H1 (cell line): ENCODE results near the gene LRG1. TPM values are rescaled to one million over a fixed set of nuclear protein-coding genes. Genes with fewer than 3 reads are reported as not detected.

Source experiments
- CTCF ChIA-PET: fragments of 300-600 bp; sonication (Branson Sonifier 250); formaldehyde crosslinking; loops from one replicate; lab custom pipeline; 2021; ENCODE audit not compliant: partially characterized antibody; lab: Charles Lee
- POLR2A ChIA-PET: fragments of 300-600 bp; sonication (Branson Sonifier 250); formaldehyde crosslinking; loops from one replicate; lab custom pipeline; 2021; ENCODE audit warnings: inconsistent platforms; ENCODE audit not compliant: partially characterized antibody; lab: Charles Lee
- DNase-seq, 2 experiments: peaks; one replicate each; pipeline versions ENCODE4 v3.0.0 to v3.0.0-alpha.2; 2010 to 2022; ENCODE audit warnings: low spot score in 2 of 2, low read depth in 1 of 2, mixed read lengths in 1 of 2
- FAIRE-seq: peaks from 2 replicates; lab custom pipeline; 2011; peaks lifted over from hg19 to GRCh38; lab: Jason Lieb, UNC
- H2AFZ ChIP-seq: 2 replicates; pipeline ENCODE4 v1.8.1; 2012; ENCODE audit warnings: low read length, inconsistent platforms
- H2AK5ac ChIP-seq: 2 replicates; pipeline ENCODE4 v1.6.1; 2013; ENCODE audit warnings: low read depth, low read length
- H2BK120ac ChIP-seq: replicated peaks from 2 replicates; pipeline ENCODE3; 2013; ENCODE audit warnings: low read depth, low read length, inconsistent platforms
- H2BK12ac ChIP-seq: 2 replicates; pipeline ENCODE4 v1.6.1; 2013; ENCODE audit warnings: low read depth, low read length
- H2BK15ac ChIP-seq: 2 replicates; pipeline ENCODE4 v1.6.1; 2013; ENCODE audit warnings: low read length
- H2BK20ac ChIP-seq: 2 replicates; pipeline ENCODE4 v1.6.1; 2013; ENCODE audit warnings: low read length
- H2BK5ac ChIP-seq: 2 replicates; pipeline ENCODE4 v1.6.1; 2013; ENCODE audit warnings: low read depth, low read length
- H3K14ac ChIP-seq: 2 replicates; pipeline ENCODE4 v1.6.1; 2013; ENCODE audit warnings: inconsistent platforms; ENCODE audit not compliant: insufficient read length
- H3K18ac ChIP-seq: 2 replicates; pipeline ENCODE4 v1.6.1; 2013; ENCODE audit warnings: low read length; ENCODE audit errors: extremely low read depth
- H3K23ac ChIP-seq: 2 replicates; pipeline ENCODE4 v1.6.1; 2013; ENCODE audit warnings: inconsistent platforms; ENCODE audit not compliant: insufficient read length
- H3K23me2 ChIP-seq: 2 replicates; pipeline ENCODE4 v1.6.1; 2013; ENCODE audit warnings: low read depth, low read length
- H3K27ac ChIP-seq: 2 replicates; pipeline ENCODE4 v1.6.1; 2011; ENCODE audit warnings: low read depth, low read length, inconsistent platforms
- H3K27me3 ChIP-seq, 4 experiments: replicated peaks in 1 of 4; 1 replicate in 1 of 4; 2 replicates in 3 of 4; pipeline versions ENCODE4 v1.6.1 to v1.8.1; 2011 to 2013; ENCODE audit warnings: low read length in 3 of 4, mild to moderate bottlenecking in 3 of 4, inconsistent platforms in 2 of 4, mixed read lengths in 2 of 4, moderate library complexity in 1 of 4; ENCODE audit not compliant: control insufficient read depth in 3 of 4, insufficient read depth in 3 of 4; ENCODE audit errors: extremely low read depth in 1 of 4
- H3K36me3 ChIP-seq, 4 experiments: 2 replicates each; pipeline versions ENCODE4 v1.6.1 to v1.8.1; 2011 to 2013; ENCODE audit warnings: mild to moderate bottlenecking in 4 of 4, low read length in 3 of 4, moderate library complexity in 2 of 4, control low read depth in 1 of 4, inconsistent platforms in 1 of 4; ENCODE audit not compliant: insufficient read depth in 4 of 4, control insufficient read depth in 2 of 4
- H3K4ac ChIP-seq: replicated peaks from 2 replicates; pipeline ENCODE3; 2013; ENCODE audit warnings: low read length, low read depth, mixed read lengths, inconsistent platforms; ENCODE audit not compliant: insufficient read length
- H3K4me1 ChIP-seq, 4 experiments: replicated peaks in 1 of 4; 1 replicate in 1 of 4; 2 replicates in 3 of 4; pipeline versions ENCODE4 v1.6.1 to v1.8.1; 2011 to 2013; ENCODE audit warnings: low read length in 3 of 4, inconsistent platforms in 2 of 4, mixed read lengths in 1 of 4; ENCODE audit not compliant: insufficient read depth in 4 of 4, control insufficient read depth in 3 of 4
- H3K4me2 ChIP-seq, 2 experiments: 2 replicates each; pipeline versions ENCODE4 v1.6.1 to v1.8.1; 2011 to 2013; ENCODE audit warnings: low read depth in 2 of 2, low read length in 2 of 2, control low read depth in 1 of 2, inconsistent platforms in 1 of 2, mild to moderate bottlenecking in 1 of 2; ENCODE audit not compliant: insufficient read depth in 1 of 2
- H3K4me3 ChIP-seq, 4 experiments: fragments of 200-600, 300-600 bp in 1 of 4; sonication (generic), shearing (Covaris generic), sonication (Bioruptor Twin) in 1 of 4; 2 replicates each; pipeline versions ENCODE4 v1.5.1 to v1.8.1; 2011 to 2016; ENCODE audit warnings: low read length in 4 of 4, low read depth in 3 of 4, control low read depth in 2 of 4, inconsistent platforms in 2 of 4, mild to moderate bottlenecking in 2 of 4, mixed read lengths in 1 of 4, moderate library complexity in 1 of 4; ENCODE audit not compliant: insufficient read depth in 2 of 4; ENCODE audit errors: extremely low read depth in 1 of 4
- H3K56ac ChIP-seq: replicated peaks from 2 replicates; pipeline ENCODE3; 2013; ENCODE audit warnings: low read depth, mild to moderate bottlenecking, mixed read lengths, low read length, inconsistent platforms; ENCODE audit not compliant: insufficient read length
- H3K79me1 ChIP-seq: 2 replicates; pipeline ENCODE4 v1.6.1; 2013; ENCODE audit warnings: low read depth, low read length, control low read depth
- H3K79me2 ChIP-seq, 2 experiments: 2 replicates each; pipeline versions ENCODE4 v1.6.1 to v1.8.1; 2012 to 2013; ENCODE audit warnings: low read length in 2 of 2, mild to moderate bottlenecking in 2 of 2, inconsistent platforms in 1 of 2; ENCODE audit not compliant: insufficient read depth in 2 of 2, control insufficient read depth in 1 of 2
- H3K9ac ChIP-seq, 4 experiments: replicated peaks in 1 of 4; 1 replicate in 1 of 4; 2 replicates in 3 of 4; pipeline versions ENCODE4 v1.6.1 to v1.8.1; 2011 to 2013; ENCODE audit warnings: low read depth in 3 of 4, low read length in 3 of 4, control low read depth in 2 of 4, mild to moderate bottlenecking in 2 of 4, moderate library complexity in 2 of 4, inconsistent platforms in 1 of 4; ENCODE audit errors: extremely low read depth in 1 of 4
- H3K9me3 ChIP-seq, 2 experiments: 2 replicates each; pipeline versions ENCODE4 v1.6.1 to v1.8.1; 2012 to 2013; ENCODE audit warnings: mild to moderate bottlenecking in 2 of 2, moderate library complexity in 2 of 2, control low read depth in 1 of 2, inconsistent platforms in 1 of 2, low read depth in 1 of 2, low read length in 1 of 2, mixed read lengths in 1 of 2; ENCODE audit not compliant: insufficient read depth in 2 of 2
- H4K20me1 ChIP-seq, 2 experiments: replicated peaks in 1 of 2; 2 replicates each; pipeline versions ENCODE3 to v1.8.1; 2011 to 2013; ENCODE audit warnings: inconsistent platforms in 2 of 2, low read length in 2 of 2, mild to moderate bottlenecking in 1 of 2; ENCODE audit not compliant: insufficient read depth in 2 of 2, control insufficient read depth in 1 of 2
- H4K5ac ChIP-seq: 2 replicates; pipeline ENCODE4 v1.6.1; 2013; ENCODE audit warnings: low read length, low read depth, mixed read lengths, inconsistent platforms; ENCODE audit not compliant: insufficient read length
- H4K8ac ChIP-seq: 2 replicates; pipeline ENCODE4 v1.8.0; 2013; ENCODE audit warnings: mild to moderate bottlenecking, moderate library complexity, low read length, inconsistent platforms; ENCODE audit not compliant: insufficient read depth; ENCODE audit errors: extremely low read depth
- H4K91ac ChIP-seq: replicated peaks from 2 replicates; pipeline ENCODE3; 2013; ENCODE audit warnings: low read length, mixed read lengths, inconsistent platforms; ENCODE audit not compliant: insufficient read length
- CTBP2 ChIP-seq: IDR thresholded peaks from 2 replicates; pipeline ENCODE4 v1.7.0; 2011; ENCODE audit warnings: borderline replicate concordance, mild to moderate bottlenecking, moderate library complexity, mixed read lengths, low read length; ENCODE audit not compliant: insufficient read depth, insufficient read length
- EP300 ChIP-seq, 2 experiments: IDR thresholded peaks; 1 replicate in 1 of 2; 2 replicates in 1 of 2; pipeline ENCODE4 v1.6.1; 2011 to 2012; ENCODE audit warnings: low read depth in 2 of 2, low read length in 2 of 2, mild to moderate bottlenecking in 2 of 2, borderline replicate concordance in 1 of 2, inconsistent platforms in 1 of 2, moderate library complexity in 1 of 2
- KDM1A ChIP-seq: fragments of 200-600, 300-600 bp; sonication (generic); IDR thresholded peaks from 2 replicates; pipeline ENCODE4 v1.7.1; 2016; ENCODE audit warnings: mild to moderate bottlenecking, low read length, borderline replicate concordance
- KDM5A ChIP-seq: fragments of 200-600 bp; IDR thresholded peaks from 2 replicates; pipeline ENCODE4 v1.7.1; 2012; ENCODE audit warnings: mild to moderate bottlenecking, low read length, inconsistent platforms, mixed read lengths
- NRF1 ChIP-seq: IDR thresholded peaks from 2 replicates; pipeline ENCODE4 v1.6.1; 2011; ENCODE audit warnings: mild to moderate bottlenecking, low read depth, low read length, improper control_type of control experiment
- RAD21 ChIP-seq, 2 experiments: IDR thresholded peaks in 1 of 2; conservative IDR thresholded peaks in 1 of 2; 2 replicates each; pipeline ENCODE4 v1.6.1; 2011; ENCODE audit warnings: low read depth in 2 of 2, low read length in 2 of 2, improper control_type of control experiment in 1 of 2, inconsistent platforms in 1 of 2, mild to moderate bottlenecking in 1 of 2, moderate library complexity in 1 of 2
- RFX5 ChIP-seq: IDR thresholded peaks from 2 replicates; pipeline ENCODE4 v1.6.1; 2011; ENCODE audit warnings: low read depth, low read length, improper control_type of control experiment, borderline replicate concordance
- SP4 ChIP-seq: IDR thresholded peaks from 2 replicates; pipeline ENCODE4 v1.6.1; 2012; ENCODE audit warnings: low read length, inconsistent platforms
- SRF ChIP-seq: IDR thresholded peaks from 2 replicates; pipeline ENCODE4 v1.6.1; 2011; ENCODE audit warnings: mild to moderate bottlenecking, low read depth, low read length, moderate library complexity
- TAF7 ChIP-seq: optimal IDR thresholded peaks from 2 replicates; pipeline ENCODE3; 2011; ENCODE audit warnings: low read depth, mild to moderate bottlenecking, inconsistent platforms, low read length, moderate library complexity, borderline replicate concordance
- TCF12 ChIP-seq: IDR thresholded peaks from 2 replicates; pipeline ENCODE4 v1.6.1; 2011; ENCODE audit warnings: low read depth, mild to moderate bottlenecking, low read length
- WGBS, 2 experiments: shearing (Covaris generic) in 1 of 2; methylation state at CpG; one replicate each; pipeline versions ENCODE4 v1.1.6 to v1.1.7; 2013 to 2015; ENCODE audit warnings: low lambda C conversion rate in 2 of 2, mixed read lengths in 2 of 2, inconsistent platforms in 1 of 2, low coverage in 1 of 2, missing lambda C conversion rate in 1 of 2; ENCODE audit not compliant: insufficient replicate concordance in 2 of 2, insufficient coverage in 1 of 2, insufficient read length in 1 of 2; ENCODE audit errors: extremely low coverage in 1 of 2, missing lambda C conversion rate in 1 of 2; 5-methylcytosine and 5-hydroxymethylcytosine counted together
- polyA plus RNA-seq, 7 experiments: library from polyadenylated mRNA; depleted of rRNA in 3 of 7; stranded (reverse) in 5 of 7; unstranded in 2 of 7; fragments of >200 nt in 5 of 7; fragments of 200-250 nt in 2 of 7; gene quantifications; 1 replicate in 5 of 7; 2 replicates in 1 of 7; 4 replicates in 1 of 7; pipeline versions ENCODE4 v1.2.1 to v1.2.3, GENCODE V29; 2011 to 2013; ENCODE audit warnings: missing spikeins in 2 of 7, mixed read lengths in 2 of 7
- total RNA-seq: library from RNA; stranded (reverse); fragmentation: NEBNext Ultra II Directional; extraction: Animal tissue kit (Norgen Biotek cat#: 25700); gene quantifications from 2 replicates; pipeline ENCODE4 v1.2.1, GENCODE V29; 2021

Gene LRG1
- total and polyA plus RNA-seq, 2 of the 8 experiments (the other 6 are each of a cell fraction or from before 2014, with no cell fraction given), result 0.48 to 0.79 TPM

DNA sequence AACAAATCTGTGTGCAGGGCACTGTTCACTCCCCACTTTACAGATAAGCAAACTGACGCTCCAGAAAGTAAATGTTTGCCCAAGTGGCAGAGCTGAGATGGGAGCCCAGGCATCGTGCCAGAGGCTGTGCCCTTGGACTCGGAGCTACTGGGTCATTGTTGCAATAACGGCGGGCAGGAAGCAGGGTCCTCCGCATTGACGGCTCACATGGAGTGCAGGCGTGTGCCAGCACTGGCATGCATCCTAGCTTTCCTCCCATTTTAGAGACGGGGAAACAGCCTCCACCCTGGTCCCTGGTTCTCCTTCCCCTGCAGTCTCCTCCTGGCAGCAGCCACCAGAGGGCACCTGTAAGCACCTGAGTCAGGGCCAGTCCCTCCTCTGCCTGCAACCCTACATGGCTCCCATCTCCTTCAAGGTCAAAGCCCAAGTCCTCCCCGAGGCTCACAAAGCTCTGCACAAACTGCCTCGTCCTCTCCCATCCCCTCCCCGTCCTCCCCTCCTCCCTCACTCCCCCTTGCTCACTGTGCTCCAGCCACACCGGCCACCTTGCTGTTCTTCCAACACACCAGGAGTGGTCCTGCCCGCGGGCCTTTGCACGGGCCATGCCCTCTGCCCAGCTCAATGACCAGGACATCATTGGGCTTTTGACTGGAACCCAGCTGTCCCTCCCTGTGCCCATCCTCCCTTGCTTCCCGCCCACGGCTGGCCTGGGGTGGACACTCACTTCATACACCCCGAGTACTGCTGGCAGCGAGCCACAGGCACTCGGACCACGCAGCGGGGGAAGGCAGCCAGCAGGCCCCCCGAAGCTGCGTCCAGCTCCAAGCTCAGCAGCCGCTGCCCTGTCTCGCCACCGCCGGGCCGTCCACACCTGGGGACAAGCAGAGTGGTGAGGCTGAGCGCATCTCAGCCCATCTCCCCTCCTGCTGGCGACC, 7.7 kb upstream of the LRG1 start:
- H3K9me3 ChIP-seq, result no peaks in the 10 kb centered on the region
- no peaks in the 10 kb centered on the region for H3K79me1 ChIP-seq
- H3K27me3 ChIP-seq, result no peaks in the 10 kb centered on the region
- no peak for FAIRE-seq
- H3K23ac ChIP-seq, result no peak overlapping the region
- no peak overlapping the region for H3K4ac ChIP-seq
- H4K20me1 ChIP-seq, result peaks cover 0 to 6% of the 10 kb centered on the region in 2 experiments
- no peak overlapping the region for H3K4me2 ChIP-seq
- no peaks in the 10 kb centered on the region for H3K79me2 ChIP-seq
- no peak for DNase-seq
- H3K56ac ChIP-seq, result no peak overlapping the region
- H2BK12ac ChIP-seq, result no peak overlapping the region
- H3K36me3 ChIP-seq, result peaks cover 0 to 29% (median 13%) of the 10 kb centered on the region in 4 experiments; a peak in 7 of 8 replicates
- CTCF ChIA-PET, result interaction anchor here (0.6 to 3.6 kb wide), 16 partner anchors 8 to 1937 kb away, joined by 3 to 22 read pairs (median 4); partner anchors contain the start of genes PLIN5 and SEMA6B
- no peak overlapping the region for H4K5ac ChIP-seq
- no peaks in the 10 kb centered on the region; a peak in 1 of 7 replicates for H3K4me1 ChIP-seq
- no peak overlapping the region for H3K27ac ChIP-seq
- H4K91ac ChIP-seq, result no peak overlapping the region
- H3K14ac ChIP-seq, result no peak overlapping the region
- H2BK20ac ChIP-seq, result no peak overlapping the region
- no peak overlapping the region for H2AFZ ChIP-seq
- no peak overlapping the region for H3K18ac ChIP-seq
- H3K4me3 ChIP-seq, result no peak overlapping the region
- no peak overlapping the region for H2BK15ac ChIP-seq
- H2BK5ac ChIP-seq, result no peak overlapping the region
- no peak overlapping the region for H4K8ac ChIP-seq
- H2BK120ac ChIP-seq, result no peak overlapping the region
- POLR2A ChIA-PET, result interaction anchor here (0.7 to 1.8 kb wide), 5 partner anchors 9 to 364 kb away, joined by 3 to 4 read pairs (median 3); partner anchors contain the start of gene PLIN4
- 86% methylated on average over 30 of the region's 32 CpGs; no CpG with 5 or more reads in 1 of the 2 experiments for WGBS, 2 experiments
- H2AK5ac ChIP-seq, result no peak overlapping the region
- H3K23me2 ChIP-seq, result no peaks in the 10 kb centered on the region
- no peak overlapping the region for H3K9ac ChIP-seq
- TF ChIP-seq TCF12, result no peak
- peak; percentile 9 to 22; a peak in 1 of 4 replicates for TF ChIP-seq RAD21 (IDR thresholded peaks at IDR 0.05 in 1 of 2, conservative IDR thresholded peaks at IDR 0.05 in 1 of 2; ENCODE audit: low read depth in 2 of 2, low read length in 2 of 2)
- TF ChIP-seq KDM1A, result peak; percentile 96
- no peak for TF ChIP-seq RFX5
- no peak for TF ChIP-seq SRF
- TF ChIP-seq CTBP2, result no peak
- no peak for TF ChIP-seq EP300 (IDR thresholded peaks at IDR 0.05; ENCODE audit: borderline replicate concordance in 1 of 2, low read depth in 2 of 2, low read length in 2 of 2)
- TF ChIP-seq KDM5A, result no peak
- TF ChIP-seq NRF1, result no peak
- TF ChIP-seq SP4, result no peak
- TF ChIP-seq TAF7, result no peak
